Motor neuron (in vitro differentiated cells): ENCODE results near the gene ZNF319. TPM values are rescaled to one million over a fixed set of nuclear protein-coding genes. Genes with fewer than 3 reads are reported as not detected.

Experiments
- ATAC-seq, 8 experiments: fragments of 200-7000 bp; cut with Tn5 transposase; replicated peaks in 6 of 8; 2 replicates each; pipeline ENCODE4 v1.8.0; 2021; ENCODE audit warnings: mild to moderate bottlenecking in 8 of 8, moderate library complexity in 8 of 8
- H3K27ac ChIP-seq, 2 donors: fragments of 250-450 bp; sonication (Bioruptor Pico); 2 replicates each; pipeline ENCODE4 v1.9.0; 2021; ENCODE audit warnings: antibody characterized with exemption in 2 of 2, mild to moderate bottlenecking in 2 of 2, moderate library complexity in 1 of 2
- H3K4me1 ChIP-seq, 2 donors: fragments of 250-450 bp; sonication (Bioruptor Pico); replicated peaks in 1 of 2; 2 replicates each; pipeline ENCODE4 v1.6.1; 2021; ENCODE audit warnings: antibody characterized with exemption in 2 of 2, mild to moderate bottlenecking in 2 of 2, moderate library complexity in 1 of 2
- H3K4me3 ChIP-seq, 5 donors: fragments of 250-450 bp; sonication (Bioruptor Pico); 2 replicates each; pipeline ENCODE4 v1.9.0; 2021; ENCODE audit warnings: antibody characterized with exemption in 5 of 5, mild to moderate bottlenecking in 5 of 5, moderate library complexity in 4 of 5
- WGBS, 10 experiments: fragments of 450-650 bp; shearing (Covaris generic); methylation state at CpG; one replicate each; pipeline ENCODE4 v1.0.0; 2022; 5-methylcytosine and 5-hydroxymethylcytosine counted together
- in situ Hi-C, 9 experiments: fragments of 400-800 bp; cut with MboI; loops; one replicate each; pipeline ENCODE4 v1.15.0; 2021; ENCODE audit warnings: low sequenced_read_pairs in 9 of 9, low pct_unique_long_range_greater_than_20kb in 2 of 9; ENCODE audit not compliant: unreplicated experiment in 9 of 9
- total RNA-seq, 8 experiments: library from RNA; unstranded; fragments of 300-600 nt; gene quantifications; 2 replicates each; pipeline versions ENCODE4 v1.2.3 to v1.2.4, GENCODE V29; 2022

The ZNF319 gene
- total RNA-seq, 8 experiments from 2014 or later = 3.5 to 7.4 (median 5.2) TPM

DNA sequence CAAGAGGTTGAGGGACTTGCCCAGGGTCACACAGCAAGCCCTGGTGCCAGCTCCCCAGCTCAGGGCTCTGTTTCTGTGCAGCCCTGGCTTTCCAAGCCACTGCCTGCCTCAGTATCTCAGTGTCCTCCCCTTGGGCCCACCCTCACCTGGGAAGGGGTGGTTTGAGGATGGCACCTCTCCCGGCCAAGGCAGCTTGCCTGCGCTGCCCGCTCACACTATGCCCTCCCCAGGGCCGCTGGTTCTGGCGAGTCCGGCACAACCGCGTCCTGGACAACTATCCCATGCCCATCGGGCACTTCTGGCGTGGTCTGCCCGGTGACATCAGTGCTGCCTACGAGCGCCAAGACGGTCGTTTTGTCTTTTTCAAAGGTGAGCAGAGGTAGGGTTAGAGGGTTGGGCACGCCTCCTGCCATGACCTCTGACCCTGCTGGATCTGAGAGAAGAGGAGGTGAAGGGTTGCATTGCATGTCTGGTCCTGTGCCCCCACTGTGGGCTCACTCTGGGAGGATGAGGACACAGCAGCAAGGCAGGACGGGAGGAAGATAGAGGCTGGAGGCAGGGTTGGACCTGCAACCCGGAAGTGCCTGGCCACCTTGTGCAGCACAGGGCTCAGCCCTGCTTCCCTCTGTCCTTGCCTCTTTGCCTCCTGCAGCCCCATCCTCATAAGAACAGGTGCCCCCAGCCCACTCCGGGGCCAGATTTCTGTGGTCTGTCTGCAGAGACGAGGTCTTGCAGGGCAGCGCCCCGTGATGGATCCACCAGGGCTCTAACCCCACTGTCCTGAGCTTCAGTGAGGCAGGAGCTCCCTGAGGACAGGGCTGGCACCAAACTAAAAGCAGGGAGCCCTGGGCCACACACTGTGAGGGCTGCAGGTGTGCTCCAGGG is 41.8 kb upstream of the ZNF319 start:
- Histone ChIP-seq H3K27ac (no peak overlapping the region), H3K4me1 (no peaks in the 10 kb centered on the region), H3K4me3 (no peak overlapping the region)
- WGBS, 10 experiments = 80 to 94% (median 92%) methylated on average over 1 to 10 of the region's 22 CpGs; no CpG with 5 or more reads in 5 of the 10 experiments
- in situ Hi-C loops = no loop called here
- ATAC-seq = no peak

GRCh38 chr16:58041628-58041955 is 41.1 kb upstream of the ZNF319 start:
- Histone ChIP-seq H3K4me3 (no peak overlapping the region), H3K4me1 (no peaks in the 10 kb centered on the region), H3K27ac (no peak overlapping the region)
- 90% methylated on average over 2 of the region's 18 CpGs; no CpG with 5 or more reads in 9 of the 10 experiments for WGBS, 10 experiments
- in situ Hi-C loops = no loop called here
- no peak for ATAC-seq

GRCh38 chr16:58040945-58041627 is 40.6 kb upstream of the ZNF319 start:
- no peaks in the 10 kb centered on the region for H3K4me1 ChIP-seq
- WGBS, 10 experiments = 50 to 80% methylated on average over 1 to 2 of the region's 14 CpGs; no CpG with 5 or more reads in 8 of the 10 experiments
- in situ Hi-C loops = no loop called here
- no peak overlapping the region for H3K4me3 ChIP-seq
- no peak overlapping the region for H3K27ac ChIP-seq
- ATAC-seq = no peak

DNA sequence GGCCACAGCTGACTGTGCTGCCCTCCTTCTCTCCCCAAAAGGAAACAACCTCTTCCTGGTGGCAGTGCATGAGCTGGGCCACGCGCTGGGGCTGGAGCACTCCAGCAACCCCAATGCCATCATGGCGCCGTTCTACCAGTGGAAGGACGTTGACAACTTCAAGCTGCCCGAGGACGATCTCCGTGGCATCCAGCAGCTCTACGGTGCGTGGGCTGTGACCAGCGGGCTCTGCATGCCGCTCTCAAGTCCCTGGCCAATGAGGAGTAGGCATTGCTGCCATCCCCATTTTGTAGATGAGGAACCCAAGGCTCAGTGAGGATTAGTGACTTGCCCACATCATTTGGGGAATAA is 40.0 kb upstream of the ZNF319 start:
- in situ Hi-C loops = no loop called here
- ATAC-seq = no peak
- H3K4me1 ChIP-seq = no peaks in the 10 kb centered on the region
- 100% methylated on average over 4 of the region's 12 CpGs; no CpG with 5 or more reads in 8 of the 10 experiments for WGBS, 10 experiments
- H3K27ac ChIP-seq = no peak overlapping the region
- no peak overlapping the region for H3K4me3 ChIP-seq

DNA sequence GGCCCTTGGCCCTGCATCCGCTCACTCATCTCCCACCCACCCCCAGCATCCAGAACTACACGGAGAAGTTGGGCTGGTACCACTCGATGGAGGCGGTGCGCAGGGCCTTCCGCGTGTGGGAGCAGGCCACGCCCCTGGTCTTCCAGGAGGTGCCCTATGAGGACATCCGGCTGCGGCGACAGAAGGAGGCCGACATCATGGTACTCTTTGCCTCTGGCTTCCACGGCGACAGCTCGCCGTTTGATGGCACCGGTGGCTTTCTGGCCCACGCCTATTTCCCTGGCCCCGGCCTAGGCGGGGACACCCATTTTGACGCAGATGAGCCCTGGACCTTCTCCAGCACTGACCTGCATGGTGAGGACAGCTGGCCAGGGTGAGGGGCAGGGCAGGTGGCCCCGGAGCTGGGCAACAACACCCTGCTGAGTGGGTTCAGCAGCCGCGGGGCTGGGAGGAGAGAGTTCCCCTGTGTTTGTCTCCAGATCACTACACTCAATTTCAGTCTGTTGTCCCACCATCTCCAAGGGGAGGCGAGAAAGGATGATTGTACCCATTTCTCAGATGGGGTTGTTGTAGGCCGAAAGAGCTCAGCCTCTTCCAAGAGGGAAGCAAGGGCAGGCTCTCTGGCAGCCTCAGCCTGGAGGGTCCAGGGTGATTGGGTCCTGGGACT is 39.5 kb upstream of the ZNF319 start:
- peaks cover 2 to 3% of the 10 kb centered on the region in 2 donors for H3K4me1 ChIP-seq
- no peak overlapping the region for H3K4me3 ChIP-seq
- in situ Hi-C loops = no loop called here
- 63 to 100% (median 93%) methylated on average over 1 to 8 of the region's 26 CpGs; no CpG with 5 or more reads in 4 of the 10 experiments for WGBS, 10 experiments
- no peak for ATAC-seq
- H3K27ac ChIP-seq = no peak overlapping the region

GRCh38 chr16:58038219-58038641 is 37.8 kb upstream of the ZNF319 start:
- 80 to 96% (median 89%) methylated on average over 1 to 15 of the region's 20 CpGs; no CpG with 5 or more reads in 7 of the 10 experiments for WGBS, 10 experiments

DNA sequence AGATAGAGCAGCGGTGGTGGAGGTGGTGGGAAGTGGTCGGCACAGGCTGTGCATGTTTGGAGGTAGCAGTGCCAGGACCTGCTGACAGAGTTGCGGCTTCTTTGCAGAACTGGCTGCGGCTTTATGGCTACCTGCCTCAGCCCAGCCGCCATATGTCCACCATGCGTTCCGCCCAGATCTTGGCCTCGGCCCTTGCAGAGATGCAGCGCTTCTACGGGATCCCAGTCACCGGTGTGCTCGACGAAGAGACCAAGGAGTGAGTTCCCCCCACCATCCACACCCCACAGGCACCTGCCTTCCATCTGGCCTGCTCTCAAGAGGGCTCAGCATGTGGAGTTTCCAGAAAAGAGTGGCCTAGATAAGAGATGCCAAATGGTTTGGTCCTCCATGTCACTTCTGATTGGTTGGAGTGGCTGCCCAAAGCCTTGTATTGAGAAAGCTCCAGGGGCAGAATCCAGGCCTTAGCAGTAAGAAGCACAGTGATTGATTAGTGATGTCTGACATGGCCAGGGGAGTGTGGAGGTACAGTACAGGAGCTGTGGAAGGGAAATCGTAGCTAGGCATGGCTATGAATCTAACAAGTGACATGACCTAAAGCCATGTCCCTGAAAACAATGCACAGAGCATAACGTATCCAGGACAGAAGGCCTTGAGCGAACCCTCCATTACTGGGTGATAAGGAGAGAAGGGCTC is 37.0 kb upstream of the ZNF319 start:
- in situ Hi-C loops = no loop called here
- H3K27ac ChIP-seq = no peak overlapping the region
- no peak for ATAC-seq
- H3K4me1 ChIP-seq = peaks cover 18% of the 10 kb centered on the region in 2 donors
- WGBS, 10 experiments = 76 to 100% (median 90%) methylated on average over 1 to 12 of the region's 16 CpGs; no CpG with 5 or more reads in 4 of the 10 experiments
- H3K4me3 ChIP-seq = no peak overlapping the region

More at GRCh38 chr16:58038219-58038641, 37.8 kb upstream of the ZNF319 start:
- H3K4me1 ChIP-seq = peaks cover 10 to 11% of the 10 kb centered on the region in 2 donors
- H3K4me3 ChIP-seq = no peak overlapping the region
- no peak for ATAC-seq
- H3K27ac ChIP-seq = no peak overlapping the region
- in situ Hi-C loops = no loop called here

GRCh38 chr16:58036943-58037342 is 36.5 kb upstream of the ZNF319 start:
- Histone ChIP-seq H3K4me1 (peaks cover 23% of the 10 kb centered on the region in 2 donors), H3K4me3 (no peak overlapping the region), H3K27ac (no peak overlapping the region)
- in situ Hi-C loops = no loop called here
- ATAC-seq = no peak
- 36 to 100% (median 92%) methylated on average over 1 to 5 of the region's 6 CpGs; no CpG with 5 or more reads in 4 of the 10 experiments for WGBS, 10 experiments

- Histone ChIP-seq H3K27ac (peak overlapping the region in 1 of 2 donors; percentile 31), H3K4me1 (peaks cover 23% of the 10 kb centered on the region in 2 donors), H3K4me3 (no peak overlapping the region)
- ATAC-seq = no peak
- 27 to 100% (median 86%) methylated on average over 1 to 5 of the region's 14 CpGs; no CpG with 5 or more reads in 5 of the 10 experiments for WGBS, 10 experiments
- in situ Hi-C loops = no loop called here
These were observed 35.1 kb upstream of the ZNF319 start for GRCh38 chr16:58035356-58036170.

GRCh38 chr16:58034774-58035173 is 34.3 kb upstream of the ZNF319 start:
- in situ Hi-C loops = no loop called here
- H3K4me1 ChIP-seq = peaks cover 23% of the 10 kb centered on the region in 2 donors

DNA sequence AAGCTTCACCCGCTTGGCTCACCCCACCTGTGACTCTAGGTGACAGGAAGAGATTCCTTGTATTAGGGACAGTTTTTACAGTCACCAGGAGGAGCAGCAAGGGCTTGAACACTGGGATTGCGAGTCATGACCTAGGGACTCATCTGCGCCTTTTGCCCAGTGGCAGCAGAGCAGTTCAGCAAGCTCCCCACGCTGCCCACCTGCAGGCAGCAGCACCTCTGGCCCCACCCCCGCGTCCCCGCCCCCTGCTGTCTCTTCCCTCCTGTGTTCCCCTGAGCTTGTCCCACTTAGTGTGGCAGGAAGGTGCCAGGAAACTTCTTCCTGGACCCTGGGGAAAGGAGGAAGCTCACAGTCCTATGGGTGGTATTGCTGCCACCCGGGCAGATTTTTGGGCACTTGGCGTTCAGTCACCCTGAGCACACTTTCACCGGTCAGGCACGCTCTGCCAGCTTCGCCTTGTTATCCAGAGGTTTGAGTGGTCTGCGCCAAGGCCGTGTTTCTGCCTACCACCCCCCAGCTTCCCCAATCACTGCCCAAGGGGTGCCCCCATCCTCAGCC is 33.7 kb upstream of the ZNF319 start:
- Histone ChIP-seq H3K4me1 (peaks cover 23 to 25% of the 10 kb centered on the region in 2 donors), H3K27ac (no peak overlapping the region), H3K4me3 (no peak overlapping the region)
- in situ Hi-C loops = no loop called here
- 80 to 100% (median 90%) methylated on average over 1 to 2 of the region's 14 CpGs; no CpG with 5 or more reads in 5 of the 10 experiments for WGBS, 10 experiments
- no peak for ATAC-seq

More at GRCh38 chr16:58034774-58035173, 34.3 kb upstream of the ZNF319 start:
- Histone ChIP-seq H3K27ac (peak overlapping the region in 1 of 2 donors; percentile 31), H3K4me3 (no peak overlapping the region)
- 60% methylated on average over 1 of the region's 11 CpGs; no CpG with 5 or more reads in 9 of the 10 experiments for WGBS, 10 experiments
- peak in 3 of 8 experiments; percentile 36 to 44 (median 44) for ATAC-seq
